ENCODE measurements around the gene FAM171A1. TPM values are rescaled to one million over a fixed set of nuclear protein-coding genes. Genes with fewer than 3 reads are reported as not detected.

Gene FAM171A1
- total RNA-seq, 1 donor, result 25.0 TPM

GRCh38 chr10:15229268-15229667 is 141.8 kb downstream of the FAM171A1 start:
- H3K9me3 ChIP-seq (ENCODE audit: low read depth, low read length), result no peaks in the 10 kb centered on the region
- H4K20me1 ChIP-seq (ENCODE audit: insufficient read depth, low read length), result no peaks in the 10 kb centered on the region
- peaks cover 14% of the 10 kb centered on the region for H3K79me2 ChIP-seq (ENCODE audit: insufficient read depth, low read length)
- no peak overlapping the region for H3K4me3 ChIP-seq (ENCODE audit: insufficient read depth, low read length)
- H3K4me1 ChIP-seq (ENCODE audit: insufficient read depth, low read length), result peaks cover 3% of the 10 kb centered on the region
- H3K27ac ChIP-seq (ENCODE audit: low read depth, low read length), result no peak overlapping the region
- no peak for TF ChIP-seq CTCF (IDR thresholded peaks at IDR 0.05; ENCODE audit: extremely low read depth, low read depth, low read length)
- H3K27me3 ChIP-seq (ENCODE audit: insufficient read depth, low read length), result no peaks in the 10 kb centered on the region
- H2AFZ ChIP-seq (ENCODE audit: low read length), result no peak overlapping the region
- no peaks in the 10 kb centered on the region for H3K36me3 ChIP-seq (ENCODE audit: insufficient read depth, low read length)
- no peak overlapping the region for H3K4me2 ChIP-seq (ENCODE audit: insufficient read depth, low read length)
- no peak for DNase-seq (ENCODE audit: insufficient read length, low spot score, missing footprints)

- Histone ChIP-seq H3K36me3 (ENCODE audit: insufficient read depth, low read length) (no peaks in the 10 kb centered on the region), H3K27me3 (ENCODE audit: insufficient read depth, low read length) (no peaks in the 10 kb centered on the region), H3K9me3 (ENCODE audit: low read depth, low read length) (no peaks in the 10 kb centered on the region), H3K27ac (ENCODE audit: low read depth, low read length) (no peak overlapping the region), H3K4me3 (ENCODE audit: insufficient read depth, low read length) (no peak overlapping the region), H3K79me2 (ENCODE audit: insufficient read depth, low read length) (peaks cover 14% of the 10 kb centered on the region), H2AFZ (ENCODE audit: low read length) (no peak overlapping the region), H4K20me1 (ENCODE audit: insufficient read depth, low read length) (no peaks in the 10 kb centered on the region), H3K4me2 (ENCODE audit: insufficient read depth, low read length) (no peak overlapping the region), H3K4me1 (ENCODE audit: insufficient read depth, low read length) (peaks cover 10% of the 10 kb centered on the region)
- no peak for TF ChIP-seq CTCF (IDR thresholded peaks at IDR 0.05; ENCODE audit: extremely low read depth, low read depth, low read length)
- no peak for DNase-seq (ENCODE audit: insufficient read length, low spot score, missing footprints)
These were observed 142.7 kb downstream of the FAM171A1 start for GRCh38 chr10:15228426-15228825.

- Histone ChIP-seq H3K4me1 (ENCODE audit: insufficient read depth, low read length) (peaks cover 16% of the 10 kb centered on the region), H3K36me3 (ENCODE audit: insufficient read depth, low read length) (no peaks in the 10 kb centered on the region), H3K27ac (ENCODE audit: low read depth, low read length) (no peak overlapping the region), H2AFZ (ENCODE audit: low read length) (no peak overlapping the region), H3K9me3 (ENCODE audit: low read depth, low read length) (no peaks in the 10 kb centered on the region), H4K20me1 (ENCODE audit: insufficient read depth, low read length) (no peaks in the 10 kb centered on the region), H3K4me2 (ENCODE audit: insufficient read depth, low read length) (no peak overlapping the region), H3K4me3 (ENCODE audit: insufficient read depth, low read length) (no peak overlapping the region), H3K79me2 (ENCODE audit: insufficient read depth, low read length) (peaks cover 14% of the 10 kb centered on the region), H3K27me3 (ENCODE audit: insufficient read depth, low read length) (no peaks in the 10 kb centered on the region)
- peak; percentile 55 for DNase-seq (ENCODE audit: insufficient read length, low spot score, missing footprints)
- no peak for TF ChIP-seq CTCF (IDR thresholded peaks at IDR 0.05; ENCODE audit: extremely low read depth, low read depth, low read length)
These were observed 143.3 kb downstream of the FAM171A1 start for GRCh38 chr10:15227611-15228372.

- no peak for TF ChIP-seq CTCF (IDR thresholded peaks at IDR 0.05; ENCODE audit: extremely low read depth, low read depth, low read length)
- H3K27ac ChIP-seq (ENCODE audit: low read depth, low read length), result no peak overlapping the region
- H3K4me2 ChIP-seq (ENCODE audit: insufficient read depth, low read length), result no peak overlapping the region
- H3K36me3 ChIP-seq (ENCODE audit: insufficient read depth, low read length), result no peaks in the 10 kb centered on the region
- no peaks in the 10 kb centered on the region for H4K20me1 ChIP-seq (ENCODE audit: insufficient read depth, low read length)
- H3K4me3 ChIP-seq (ENCODE audit: insufficient read depth, low read length), result no peak overlapping the region
- H3K9me3 ChIP-seq (ENCODE audit: low read depth, low read length), result no peaks in the 10 kb centered on the region
- H2AFZ ChIP-seq (ENCODE audit: low read length), result no peak overlapping the region
- DNase-seq (ENCODE audit: insufficient read length, low spot score, missing footprints), result no peak
- peaks cover 22% of the 10 kb centered on the region for H3K4me1 ChIP-seq (ENCODE audit: insufficient read depth, low read length)
- H3K27me3 ChIP-seq (ENCODE audit: insufficient read depth, low read length), result no peaks in the 10 kb centered on the region
- H3K79me2 ChIP-seq (ENCODE audit: insufficient read depth, low read length), result peaks cover 14% of the 10 kb centered on the region
These were observed 145.6 kb downstream of the FAM171A1 start for GRCh38 chr10:15225511-15225910.

Measured in osteoblast (primary cell).